NT2/D1 (cell line): ENCODE results near the gene COL21A1.

Experiments
- SUZ12 ChIP-seq: IDR thresholded peaks from 2 replicates; pipeline ENCODE4 v1.6.1; 2011; ENCODE audit not compliant: insufficient read length, insufficient read depth; ENCODE audit errors: extremely low read depth
- ZNF274 ChIP-seq: IDR thresholded peaks from 2 replicates; pipeline ENCODE4 v1.6.1; 2011; ENCODE audit warnings: mild to moderate bottlenecking, low read depth, low read length

- TF ChIP-seq ZNF274 (no peak), SUZ12 (no peak)
Observed at GRCh38 chr6:56145616-56146015, 101.8 kb downstream of the COL21A1 start.
